GM21423 (cell line): ENCODE results near the gene TRIM26.

ENCODE experiments used
- ATAC-seq: cut with Tn5 transposase; IDR thresholded peaks from one replicate; pipeline ENCODE4 v1.9.1; 2021; ENCODE audit warnings: mild to moderate bottlenecking, moderate library complexity; ENCODE audit not compliant: unreplicated experiment

TRIM26 gene

DNA sequence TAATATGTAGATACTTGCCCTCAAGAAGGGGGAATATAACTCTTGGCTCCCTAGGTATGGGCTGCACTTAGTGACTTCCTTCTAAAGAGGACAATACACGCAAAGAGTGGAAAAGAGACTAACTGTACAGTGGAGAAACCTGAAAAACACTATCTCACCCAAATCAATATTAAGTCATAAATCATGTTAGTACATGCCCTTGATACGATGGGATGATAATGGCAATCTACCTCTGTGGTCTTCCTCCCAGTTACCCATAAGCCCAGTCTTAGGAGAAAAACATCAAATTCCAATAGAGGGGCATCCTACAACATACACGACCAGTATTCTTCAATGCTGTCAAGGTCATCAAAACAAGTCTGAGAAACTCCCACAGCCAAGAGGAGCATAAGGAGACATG lies 1.3 kb downstream of the TRIM26 start:
- no peak for ATAC-seq

- no peak for ATAC-seq
These were observed 1.9 kb downstream of the TRIM26 start for GRCh38 chr6:30211306-30211705.

DNA sequence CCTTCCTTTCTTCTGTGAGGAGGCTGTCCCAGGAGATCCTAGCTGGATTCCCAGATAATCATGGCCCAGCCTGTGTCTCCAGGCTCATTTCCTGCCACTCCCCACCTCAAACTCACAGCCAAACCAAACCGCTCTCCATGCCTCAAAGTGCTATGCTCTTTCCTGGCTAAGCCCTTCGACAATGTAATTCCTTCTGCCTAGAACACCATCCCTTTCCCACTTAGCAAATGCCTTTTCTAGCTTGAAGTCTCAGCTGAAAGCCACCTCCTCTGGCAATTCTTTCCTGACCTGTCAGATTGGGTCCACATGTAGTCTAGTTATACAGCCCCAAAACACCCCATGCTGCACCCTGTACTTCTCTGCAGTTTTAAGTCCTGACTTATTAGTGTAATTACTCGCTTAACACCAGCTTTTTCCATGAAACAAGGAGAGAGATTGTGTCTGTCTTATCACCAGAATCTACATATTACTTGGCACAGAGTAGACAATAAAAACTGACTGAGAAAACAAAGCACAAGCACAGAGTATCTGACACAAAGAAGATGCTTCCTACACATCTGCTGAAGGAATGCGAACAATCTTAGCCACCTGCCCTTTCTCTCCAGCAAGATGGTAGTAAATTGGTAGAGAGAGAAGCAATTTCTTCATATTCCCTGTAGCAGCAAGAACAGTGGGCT lies 5.4 kb downstream of the TRIM26 start:
- no peak for ATAC-seq

DNA sequence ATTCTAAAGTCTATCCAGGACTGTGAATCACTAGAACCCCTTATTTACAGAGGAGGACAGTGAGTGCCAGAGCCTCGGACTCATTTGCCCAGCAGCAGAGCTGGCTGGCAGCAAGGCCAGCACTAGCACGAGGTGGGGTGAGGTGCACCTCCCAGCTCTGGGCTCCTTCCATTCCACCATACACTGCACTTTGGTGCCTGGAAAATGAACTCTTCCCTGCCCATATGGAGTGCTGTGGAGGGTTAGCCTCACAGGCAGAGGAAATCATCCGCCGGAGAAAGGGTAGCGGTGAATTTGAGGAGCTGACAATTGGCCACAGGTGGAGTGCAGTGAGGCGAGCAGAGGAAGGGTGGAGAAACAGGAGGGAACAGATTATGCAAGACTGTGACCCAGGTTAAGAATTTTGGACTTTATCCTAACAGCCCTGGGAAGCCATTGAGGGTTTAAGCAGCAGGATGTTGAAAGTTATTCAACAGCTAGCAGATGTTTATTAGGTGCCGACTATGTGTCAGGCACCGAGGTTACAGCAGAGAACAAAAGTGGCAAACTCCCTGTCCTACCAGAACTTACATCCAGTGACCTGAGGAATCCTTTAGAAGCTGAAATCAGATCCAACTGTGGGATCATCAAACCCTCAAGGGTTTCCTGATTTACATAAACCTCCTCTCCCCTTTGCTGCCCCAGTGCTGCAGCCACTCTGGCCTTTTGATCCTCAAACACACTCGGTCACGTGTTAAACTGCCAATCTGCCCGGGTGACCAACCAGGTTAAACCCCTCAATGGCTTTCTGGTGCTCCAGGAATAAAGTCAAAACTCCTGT lies 6.2 kb downstream of the TRIM26 start:
- ATAC-seq, result no peak

GRCh38 chr6:30206152-30206551 lies 7.1 kb downstream of the TRIM26 start:
- ATAC-seq, result no peak

DNA sequence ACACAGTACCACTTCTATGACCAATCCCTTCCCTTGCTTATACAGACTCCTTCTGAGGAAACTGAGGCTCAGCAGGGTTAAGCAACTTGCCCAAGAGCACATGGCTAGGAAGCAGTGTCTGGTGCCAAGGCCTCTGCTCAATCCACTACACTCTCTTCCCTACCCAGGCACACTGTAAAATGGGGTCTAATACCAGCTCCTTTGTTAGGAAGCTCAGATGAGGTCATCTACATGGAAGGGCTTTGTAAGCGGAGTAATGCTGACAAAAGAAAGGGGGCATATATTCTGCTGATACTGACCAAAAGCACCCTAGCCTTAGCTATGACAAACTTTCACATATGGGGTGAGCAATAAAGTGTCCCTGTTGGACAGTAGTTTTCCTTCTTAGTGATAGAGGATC lies 9.1 kb downstream of the TRIM26 start:
- no peak for ATAC-seq

- ATAC-seq, result no peak
These were observed 10.8 kb downstream of the TRIM26 start for GRCh38 chr6:30202366-30202765.

- peak; percentile 62 for ATAC-seq
These were observed 12.5 kb downstream of the TRIM26 start for GRCh38 chr6:30200551-30201281.

DNA sequence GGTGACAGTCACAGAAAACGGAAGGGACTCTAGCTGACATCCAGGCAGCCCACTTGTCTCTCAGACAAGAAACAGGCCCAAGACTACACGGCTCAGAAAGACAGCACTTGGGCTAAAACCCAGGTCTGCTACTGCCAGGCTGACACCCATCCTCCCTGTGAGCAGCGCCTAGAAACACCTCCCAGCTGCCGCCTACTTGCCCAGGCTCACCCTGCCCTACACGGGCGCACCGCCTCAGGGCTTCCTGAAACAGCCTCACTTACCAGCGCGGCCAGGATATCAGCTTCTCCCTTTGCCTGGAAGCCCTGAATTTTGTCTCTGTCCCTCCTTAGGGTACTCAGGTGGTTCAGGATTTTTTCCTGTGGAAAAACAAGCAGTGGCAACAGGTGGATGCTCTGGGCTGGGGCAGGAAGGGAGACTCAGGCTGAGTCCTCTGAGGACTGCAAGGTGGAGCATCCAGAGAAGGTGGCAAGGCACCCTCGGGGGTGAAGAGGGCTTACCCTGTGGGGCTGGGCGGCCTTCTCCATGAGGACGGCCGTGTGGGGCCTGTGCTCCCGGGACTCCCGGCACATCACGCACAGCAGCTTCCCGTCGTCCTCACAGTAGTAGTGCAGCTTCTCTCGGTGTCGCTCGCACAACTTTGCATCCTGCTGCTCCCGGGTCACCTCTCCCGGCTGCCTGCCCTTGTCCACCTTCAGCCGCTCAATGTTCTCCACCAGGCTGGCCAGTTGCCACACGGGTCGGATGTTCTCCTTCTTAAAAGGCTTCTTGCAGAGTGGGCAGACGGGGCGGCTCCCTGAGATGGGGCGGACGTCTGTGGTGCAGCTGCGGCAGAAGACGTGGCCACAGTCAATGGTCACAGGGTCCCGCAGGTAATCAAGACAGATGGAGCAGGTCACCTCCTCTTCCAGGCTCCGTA lies 14.8 kb downstream of the TRIM26 start:
- ATAC-seq, result no peak

GRCh38 chr6:30196376-30196775 lies 16.8 kb downstream of the TRIM26 start:
- no peak for ATAC-seq

DNA sequence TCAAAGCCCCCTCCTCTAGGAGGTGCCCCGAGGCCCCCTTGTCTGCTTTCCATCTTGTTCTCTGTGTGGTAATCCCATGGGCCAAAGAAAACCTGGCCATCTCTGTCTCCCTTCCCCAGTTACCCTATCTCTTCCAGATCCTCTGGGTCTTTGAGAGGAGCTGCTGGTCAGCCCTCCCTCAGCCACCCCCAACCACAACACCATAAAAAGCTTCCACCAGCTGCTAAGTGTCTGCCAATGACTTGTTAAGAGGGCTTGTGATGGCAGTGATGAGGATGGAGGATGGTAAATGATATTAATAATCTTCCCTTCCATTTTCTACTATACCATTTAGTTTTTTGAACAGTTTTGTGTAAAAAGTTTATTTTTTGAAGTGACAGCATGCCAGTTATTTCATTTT lies 17.3 kb downstream of the TRIM26 start:
- ATAC-seq, result no peak

GRCh38 chr6:30194797-30195690 lies 18.2 kb downstream of the TRIM26 start:
- ATAC-seq, result no peak

- no peak for ATAC-seq
These were observed 21.1 kb downstream of the TRIM26 start for GRCh38 chr6:30192076-30192475.

- ATAC-seq, result no peak
These were observed 24.7 kb downstream of the TRIM26 start for GRCh38 chr6:30188541-30188940.

DNA sequence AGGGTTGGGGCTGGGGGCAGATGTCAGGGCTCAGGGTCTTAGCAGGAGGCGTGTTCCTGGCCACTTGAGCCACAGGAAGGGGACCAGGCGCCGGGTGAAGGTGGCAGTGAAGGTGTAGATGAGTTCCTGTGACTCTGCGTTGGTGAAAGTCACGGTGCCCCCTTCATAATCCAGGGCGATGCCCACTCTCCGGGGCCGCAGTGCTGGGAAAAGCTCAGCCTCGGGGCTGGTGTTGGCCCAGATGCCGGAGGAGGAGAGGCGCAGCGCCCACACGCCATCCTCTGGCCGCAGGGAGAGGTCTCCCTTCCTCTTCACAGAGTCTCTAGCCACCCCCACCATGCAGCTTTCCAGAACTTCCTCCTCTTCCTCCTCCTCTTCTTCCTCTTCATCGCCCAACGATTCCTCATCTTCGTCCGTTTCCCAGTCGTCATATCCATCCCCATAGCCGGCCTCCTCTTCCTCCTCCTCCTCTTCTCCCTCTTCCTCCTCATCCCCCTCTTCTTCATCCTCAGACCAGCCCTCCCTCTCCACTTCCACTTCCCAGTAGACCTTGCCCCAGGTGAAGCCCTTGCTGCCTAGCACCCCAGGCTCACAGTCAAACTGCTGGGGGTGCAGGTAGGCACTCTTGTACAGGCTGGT lies 27.2 kb downstream of the TRIM26 start:
- ATAC-seq, result no peak

- no peak for ATAC-seq
These were observed 28.7 kb downstream of the TRIM26 start for GRCh38 chr6:30184417-30185031.

DNA sequence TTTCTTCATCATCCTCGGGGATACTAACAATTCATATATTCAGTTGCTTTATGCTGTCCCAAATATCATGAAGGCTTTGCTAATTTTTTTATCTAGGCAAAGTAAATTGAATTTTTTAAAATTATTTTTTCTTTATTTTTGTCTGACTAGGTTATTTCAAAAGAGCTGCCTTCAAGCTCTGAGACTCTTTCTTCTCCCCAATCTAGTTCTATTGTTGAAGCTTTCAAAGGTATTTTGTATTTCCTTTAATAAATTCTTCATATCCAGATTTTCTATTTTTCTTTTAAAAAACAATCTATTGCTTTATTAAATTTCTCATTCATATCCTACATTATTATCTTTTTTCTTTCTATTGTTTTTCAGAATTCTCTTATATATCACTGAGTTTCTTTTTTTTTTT lies 33.1 kb downstream of the TRIM26 start:
- no peak for ATAC-seq

GRCh38 chr6:30178837-30179236 lies 34.4 kb downstream of the TRIM26 start:
- no peak for ATAC-seq

GRCh38 chr6:30175765-30176164 lies 37.4 kb downstream of the TRIM26 start:
- ATAC-seq, result no peak
